HepG2 (cell line): ENCODE measurements around the gene TOP1. TPM values are rescaled to one million over a fixed set of nuclear protein-coding genes. Genes with fewer than 3 reads are reported as not detected.

Experiments used
- ATAC-seq: fragments of 200-7000 bp; cut with Tn5 transposase; 3 replicates; pipeline ENCODE4 v1.9.1; 2020; ENCODE audit warnings: mild to moderate bottlenecking, moderate library complexity
- BruUV-seq: library from RNA; stranded (reverse); fragments of 400-500 nt; replicated peaks from 2 replicates; lab custom pipeline; 2021; lab: Mats Ljungman, UMichigan
- CTCF ChIA-PET: fragments of 300-600 bp; formaldehyde crosslinking; extraction: SDS; loops from one replicate; lab custom pipeline; 2021; ENCODE audit warnings: low total read pairs, inconsistent platforms, low intra/inter-chr PET ratio; lab: Yijun Ruan, JAX
- POLR2A ChIA-PET: fragments of 350-600 bp; sonication (Branson Sonifier 250); formaldehyde crosslinking; loops from one replicate; lab custom pipeline; 2020; ENCODE audit warnings: antibody characterized with exemption, inconsistent platforms; lab: Yijun Ruan, JAX
- DNase-seq: peaks from one replicate; pipeline ENCODE4 v3.0.0-alpha.2; 2015; ENCODE audit warnings: low spot score
- FAIRE-seq: peaks from 3 replicates; lab custom pipeline; 2011; peaks lifted over from hg19 to GRCh38; lab: Jason Lieb, UNC
- H2AFZ ChIP-seq: one replicate; pipeline ENCODE4 v1.6.1; 2011; ENCODE audit warnings: low read length, inconsistent platforms
- H3K27ac ChIP-seq: fragments of 300-600 bp; 3 replicates; pipeline ENCODE4 v1.8.0; 2011; ENCODE audit warnings: mixed run types, mild to moderate bottlenecking, mixed read lengths, low read length, inconsistent platforms; ENCODE audit not compliant: insufficient read depth; ENCODE audit errors: extremely low read length
- H3K27me3 ChIP-seq, 2 experiments: fragments of 200-600 bp in 1 of 2; 2 replicates in 1 of 2; 3 replicates in 1 of 2; pipeline versions ENCODE4 v1.6.0 to v1.8.0; 2011; ENCODE audit warnings: low read length in 2 of 2, mild to moderate bottlenecking in 2 of 2, moderate library complexity in 2 of 2, inconsistent platforms in 1 of 2; ENCODE audit not compliant: insufficient read depth in 2 of 2, control insufficient read depth in 1 of 2
- H3K36me3 ChIP-seq, 2 experiments: fragments of 200-600 bp in 1 of 2; replicated peaks in 1 of 2; 2 replicates in 1 of 2; 3 replicates in 1 of 2; pipeline versions ENCODE4 v1.5.1 to v1.8.0; 2011; ENCODE audit warnings: low read length in 2 of 2, inconsistent platforms in 1 of 2; ENCODE audit not compliant: insufficient read depth in 2 of 2, control insufficient read depth in 1 of 2
- H3K4me1 ChIP-seq: 2 replicates; pipeline ENCODE4 v1.5.1; 2012; ENCODE audit warnings: low read length, inconsistent platforms; ENCODE audit not compliant: insufficient read depth
- H3K4me2 ChIP-seq: 2 replicates; pipeline ENCODE4 v1.6.0; 2011; ENCODE audit warnings: low read depth, low read length, inconsistent platforms
- H3K4me3 ChIP-seq, 3 experiments: fragments of 200-600 bp in 1 of 3; sonication (generic), shearing (Covaris generic) in 1 of 3; replicated peaks in 1 of 3; 2 replicates each; pipeline ENCODE4 v1.5.1; 2011 to 2016; ENCODE audit warnings: low read length in 3 of 3, inconsistent platforms in 2 of 3, low read depth in 2 of 3, mild to moderate bottlenecking in 2 of 3, control low read depth in 1 of 3, mixed read lengths in 1 of 3; ENCODE audit not compliant: insufficient read depth in 1 of 3
- H3K79me2 ChIP-seq: one replicate; pipeline ENCODE4 v1.6.1; 2011; ENCODE audit warnings: low read length, inconsistent platforms; ENCODE audit not compliant: insufficient read depth
- H3K9ac ChIP-seq: 2 replicates; pipeline ENCODE4 v1.6.0; 2011; ENCODE audit warnings: mild to moderate bottlenecking, low read depth, low read length, inconsistent platforms; ENCODE audit not compliant: insufficient read depth
- H3K9me3 ChIP-seq: 2 replicates; pipeline ENCODE4 v1.5.1; 2012; ENCODE audit warnings: mild to moderate bottlenecking, low read length
- H4K20me1 ChIP-seq: 2 replicates; pipeline ENCODE4 v1.6.0; 2011; ENCODE audit warnings: inconsistent platforms, mild to moderate bottlenecking, low read length, moderate library complexity; ENCODE audit not compliant: insufficient read depth
- DPF2 ChIP-seq: sonication (generic); formaldehyde crosslinking; IDR thresholded peaks from 2 replicates; pipeline ENCODE4 v1.4.0; 2020; ENCODE audit warnings: mild to moderate bottlenecking, low read depth, missing genetic modification reagents, borderline replicate concordance
- FLYWCH1 ChIP-seq: sonication (generic); formaldehyde crosslinking; IDR thresholded peaks from 2 replicates; pipeline ENCODE4 v1.8.1; 2023; ENCODE audit warnings: mild to moderate bottlenecking, missing genetic modification reagents
- FOXM1 ChIP-seq: sonication (generic); formaldehyde crosslinking; IDR thresholded peaks from 2 replicates; pipeline ENCODE4 v1.5.0; 2020; ENCODE audit warnings: missing genetic modification reagents
- HDAC6 ChIP-seq: fragments of 200-600 bp; sonication (generic); IDR thresholded peaks from 2 replicates; pipeline ENCODE4 v1.7.0; 2017; ENCODE audit warnings: mild to moderate bottlenecking, antibody characterized with exemption, low read length, low read depth
- HHEX ChIP-seq: IDR thresholded peaks from 2 replicates; pipeline ENCODE4 v1.6.1; 2016; ENCODE audit warnings: control low read depth
- HNF4A ChIP-seq: sonication (generic); formaldehyde crosslinking; IDR thresholded peaks from 2 replicates; pipeline ENCODE4 v1.4.0; 2020; ENCODE audit warnings: missing genetic modification reagents
- KMT2A ChIP-seq: sonication (generic); formaldehyde crosslinking; IDR thresholded peaks from 2 replicates; pipeline ENCODE4 v1.4.0; 2020; ENCODE audit warnings: missing genetic modification reagents
- ZFP36L1 ChIP-seq: sonication (generic); formaldehyde crosslinking; IDR thresholded peaks from 2 replicates; pipeline ENCODE4 v1.8.0; 2022; ENCODE audit warnings: mild to moderate bottlenecking, missing genetic modification reagents, moderate library complexity
- WGBS: methylation state at CpG from one replicate; pipeline ENCODE4 v1.1.6; 2017; ENCODE audit warnings: low lambda C conversion rate; 5-methylcytosine and 5-hydroxymethylcytosine counted together
- in situ Hi-C: cut with HindIII; loops from 2 replicates; pipeline ENCODE4 v1.10.0; 2017; ENCODE audit warnings: low pct_unique_long_range_greater_than_20kb; ENCODE audit not compliant: extremely low pct_ligation_motif_present
- intact Hi-C: fragments of 100-400 bp; cut with micrococcal nuclease; formaldehyde crosslinking; loops from one replicate; pipeline ENCODE4 v1.10.0; 2022; ENCODE audit not compliant: unreplicated experiment
- polyA plus RNA-seq, 8 experiments: library from polyadenylated mRNA; depleted of rRNA in 3 of 8; stranded (reverse) in 7 of 8; unstranded in 1 of 8; fragments of >200 nt; fragmentation: Illumina TruSeq in 4 of 8; extraction: Trizol in 4 of 8; gene quantifications; 2 replicates each; pipeline versions ENCODE4 v1.2.1 to v1.2.3, GENCODE V29; 2011 to 2016; ENCODE audit warnings: low read depth in 4 of 8, missing spikeins in 1 of 8, mixed read lengths in 1 of 8; ENCODE audit not compliant: insufficient read depth in 1 of 8
- total RNA-seq, 5 experiments: library from RNA; depleted of rRNA; stranded (reverse); fragments of >200 nt; fragmentation: Illumina TruSeq; extraction: Trizol; gene quantifications; 2 replicates each; pipeline ENCODE4 v1.2.3, GENCODE V29; 2016; ENCODE audit warnings: low read depth in 1 of 5
- TF ChIP-seq, protein P1 (sequence below): sonication (generic); formaldehyde crosslinking; IDR thresholded peaks from 2 replicates; pipeline ENCODE4 v1.4.0; 2020; ENCODE audit warnings: missing genetic modification reagents, borderline replicate concordance
- TF ChIP-seq, protein P2 (sequence below): sonication (generic); formaldehyde crosslinking; IDR thresholded peaks from 2 replicates; pipeline ENCODE4 v1.4.0; 2020; ENCODE audit warnings: missing genetic modification reagents, mild to moderate bottlenecking, borderline replicate concordance

The TOP1 gene
- total and polyA plus RNA-seq, 2 of the 13 experiments (the other 11 are each of a cell fraction or from before 2014, with no cell fraction given): 10.2 to 19.4 TPM

DNA sequence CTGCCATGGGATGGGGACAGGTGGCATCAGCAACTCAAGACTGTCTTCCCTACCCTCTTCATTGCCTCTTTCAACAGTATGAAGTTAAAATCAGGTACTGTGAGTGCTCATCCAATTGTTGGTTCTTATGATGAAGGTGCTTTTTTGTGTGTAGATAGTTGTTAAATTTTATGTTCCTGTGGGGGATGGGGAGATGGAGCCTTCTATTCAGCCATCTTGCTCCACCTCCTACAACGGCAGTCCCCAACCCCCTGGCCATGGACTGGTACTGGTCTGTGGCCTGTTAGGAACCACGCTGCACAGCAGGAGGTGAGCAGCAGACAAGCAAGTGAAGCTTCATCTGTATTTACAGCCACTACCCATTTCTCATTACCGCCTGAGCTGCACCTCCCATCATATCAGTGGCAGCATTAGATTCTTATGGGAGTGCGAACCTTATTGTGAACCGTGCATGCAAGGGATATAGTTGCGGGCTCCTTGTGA lies 47.8 kb upstream of the TOP1 start (continued):
- TF ChIP-seq ZFP36L1 (no peak), KMT2A (CRISPR knock-in tag) (no peak)

- in situ Hi-C loops: no loop called here
Measured at GRCh38 chr20:40982415-40983145, 46.0 kb upstream of the TOP1 start.

More at GRCh38 chr20:40982415-40983145, 46.0 kb upstream of the TOP1 start:
- H3K9me3 ChIP-seq: peaks cover under 1% of the 10 kb centered on the region; the same call in 1 of the 2 replicates
- H3K36me3 ChIP-seq: no peaks in the 10 kb centered on the region
- no peak overlapping the region for H2AFZ ChIP-seq
- H3K9ac ChIP-seq: no peak overlapping the region
- no peaks in the 10 kb centered on the region for H3K79me2 ChIP-seq
- TF ChIP-seq DPF2 (CRISPR knock-in tag) (no peak), FLYWCH1 (CRISPR knock-in tag) (no peak), FOXM1 (CRISPR knock-in tag) (no peak), HDAC6 (no peak), HNF4A (no peak), HHEX (no peak)
- TF ChIP-seq, protein P1, sequence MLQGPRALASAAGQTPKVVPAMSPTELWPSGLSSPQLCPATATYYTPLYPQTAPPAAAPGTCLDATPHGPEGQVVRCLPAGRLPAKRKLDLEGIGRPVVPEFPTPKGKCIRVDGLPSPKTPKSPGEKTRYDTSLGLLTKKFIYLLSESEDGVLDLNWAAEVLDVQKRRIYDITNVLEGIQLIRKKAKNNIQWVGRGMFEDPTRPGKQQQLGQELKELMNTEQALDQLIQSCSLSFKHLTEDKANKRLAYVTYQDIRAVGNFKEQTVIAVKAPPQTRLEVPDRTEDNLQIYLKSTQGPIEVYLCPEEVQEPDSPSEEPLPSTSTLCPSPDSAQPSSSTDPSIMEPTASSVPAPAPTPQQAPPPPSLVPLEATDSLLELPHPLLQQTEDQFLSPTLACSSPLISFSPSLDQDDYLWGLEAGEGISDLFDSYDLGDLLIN (CRISPR knock-in tag): no peak
- TF ChIP-seq, protein P2, sequence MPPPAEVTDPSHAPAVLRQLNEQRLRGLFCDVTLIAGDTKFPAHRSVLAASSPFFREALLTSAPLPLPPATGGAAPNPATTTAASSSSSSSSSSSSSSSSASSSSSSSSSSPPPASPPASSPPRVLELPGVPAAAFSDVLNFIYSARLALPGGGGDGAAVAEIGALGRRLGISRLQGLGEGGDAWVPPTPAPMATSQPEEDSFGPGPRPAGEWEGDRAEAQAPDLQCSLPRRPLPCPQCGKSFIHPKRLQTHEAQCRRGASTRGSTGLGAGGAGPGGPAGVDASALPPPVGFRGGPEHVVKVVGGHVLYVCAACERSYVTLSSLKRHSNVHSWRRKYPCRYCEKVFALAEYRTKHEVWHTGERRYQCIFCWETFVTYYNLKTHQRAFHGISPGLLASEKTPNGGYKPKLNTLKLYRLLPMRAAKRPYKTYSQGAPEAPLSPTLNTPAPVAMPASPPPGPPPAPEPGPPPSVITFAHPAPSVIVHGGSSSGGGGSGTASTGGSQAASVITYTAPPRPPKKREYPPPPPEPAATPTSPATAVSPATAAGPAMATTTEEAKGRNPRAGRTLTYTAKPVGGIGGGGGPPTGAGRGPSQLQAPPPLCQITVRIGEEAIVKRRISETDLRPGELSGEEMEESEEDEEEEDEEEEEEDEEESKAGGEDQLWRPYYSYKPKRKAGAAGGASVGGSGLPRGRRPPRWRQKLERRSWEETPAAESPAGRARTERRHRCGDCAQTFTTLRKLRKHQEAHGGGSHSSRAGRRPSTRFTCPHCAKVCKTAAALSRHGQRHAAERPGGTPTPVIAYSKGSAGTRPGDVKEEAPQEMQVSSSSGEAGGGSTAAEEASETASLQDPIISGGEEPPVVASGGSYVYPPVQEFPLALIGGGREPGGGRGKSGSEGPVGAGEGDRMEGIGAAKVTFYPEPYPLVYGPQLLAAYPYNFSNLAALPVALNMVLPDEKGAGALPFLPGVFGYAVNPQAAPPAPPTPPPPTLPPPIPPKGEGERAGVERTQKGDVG (CRISPR knock-in tag): no peak
- no peaks in the 10 kb centered on the region for H4K20me1 ChIP-seq
- ATAC-seq: no peak
- FAIRE-seq: no peak
- BruUV-seq: no TSS peak
- H3K4me1 ChIP-seq: no peaks in the 10 kb centered on the region
- H3K27me3 ChIP-seq: no peaks in the 10 kb centered on the region
- intact Hi-C loops: no loop called here
- DNase-seq: no peak
- H3K27ac ChIP-seq: no peak overlapping the region
- ChIA-PET CTCF (no interaction called here), POLR2A (no interaction called here)
- 6% methylated on average over 3 of the region's 3 CpGs for WGBS
- H3K4me2 ChIP-seq: no peak overlapping the region
- no peak overlapping the region for H3K4me3 ChIP-seq
